Measurements from ENCODE around the gene ZNF892. TPM values are rescaled to one million over a fixed set of nuclear protein-coding genes. Genes with fewer than 3 reads are reported as not detected.

ZNF892 gene
- total RNA-seq, 4 donors from 2014 or later = 5.6 to 14.0 (median 7.7) TPM

DNA sequence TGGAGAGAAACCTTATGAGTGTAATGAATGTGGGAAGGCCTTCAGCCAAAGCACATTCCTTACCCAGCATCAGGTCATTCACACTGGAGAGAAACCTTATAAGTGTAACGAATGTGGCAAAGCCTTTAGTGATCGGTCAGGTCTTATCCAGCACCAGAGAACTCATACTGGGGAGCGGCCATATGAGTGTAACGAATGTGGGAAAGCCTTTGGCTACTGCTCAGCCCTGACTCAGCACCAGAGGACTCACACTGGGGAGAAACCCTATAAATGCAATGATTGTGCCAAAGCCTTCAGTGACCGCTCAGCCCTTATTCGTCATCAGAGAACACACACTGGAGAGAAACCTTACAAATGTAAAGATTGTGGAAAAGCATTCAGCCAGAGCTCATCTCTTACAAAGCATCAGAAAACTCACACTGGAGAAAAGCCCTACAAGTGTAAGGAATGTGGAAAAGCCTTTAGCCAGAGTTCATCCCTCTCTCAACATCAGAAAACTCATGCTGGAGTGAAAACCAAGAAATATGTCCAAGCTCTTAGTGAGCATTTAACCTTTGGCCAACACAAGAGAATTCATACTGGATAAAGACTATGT, 7.8 kb downstream of the ZNF892 start:
- no peaks in the 10 kb centered on the region for H3K4me1 ChIP-seq
- H3K36me3 ChIP-seq = peaks cover 18 to 100% of the 10 kb centered on the region in 2 donors
- H3K9me3 ChIP-seq = peaks cover 2 to 97% (median 11%) of the 10 kb centered on the region in 3 donors
- no peak for TF ChIP-seq POLR2AphosphoS5 (IDR thresholded peaks at IDR 0.05)
- TF ChIP-seq EP300 (IDR thresholded peaks at IDR 0.05) = no peak
- TF ChIP-seq CTCF (IDR thresholded peaks at IDR 0.05) = no peak
- no peak for TF ChIP-seq POLR2A (IDR thresholded peaks at IDR 0.05)
- no peak overlapping the region for H3K27ac ChIP-seq
- no peak overlapping the region for H3K4me3 ChIP-seq
- no peaks in the 10 kb centered on the region for H3K27me3 ChIP-seq
- no peak for ATAC-seq
- WGBS, 2 donors (ENCODE audit: low coverage in 1 of 2) = 95 to 98% methylated on average over 6 of the region's 6 CpGs

DNA sequence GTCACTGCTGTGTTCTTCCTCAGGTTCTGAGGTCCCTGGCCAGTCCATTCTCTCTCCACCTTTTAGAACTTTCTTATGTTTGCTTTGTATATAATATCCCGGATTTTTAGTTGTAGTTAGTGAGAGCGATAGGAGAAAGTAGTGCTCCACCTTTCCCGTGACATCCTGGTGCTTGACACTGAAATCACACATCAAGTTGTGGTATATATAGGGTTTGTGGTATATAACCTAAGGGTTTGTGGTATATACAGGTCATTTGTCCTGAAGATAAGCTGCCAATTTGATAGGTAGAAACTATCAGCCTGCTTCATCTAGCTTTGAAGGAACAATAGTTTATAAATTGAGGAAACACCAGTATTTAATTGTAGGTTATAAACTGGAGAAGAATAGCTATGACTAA, 13.1 kb downstream of the ZNF892 start:
- Histone ChIP-seq H3K9me3 (peaks cover 2 to 100% (median 7%) of the 10 kb centered on the region in 3 donors), H3K4me1 (no peaks in the 10 kb centered on the region), H3K27ac (no peak overlapping the region), H3K36me3 (peaks cover 0 to 99% of the 10 kb centered on the region in 2 donors), H3K27me3 (no peaks in the 10 kb centered on the region), H3K4me3 (no peak overlapping the region)
- WGBS, 2 donors (ENCODE audit: low coverage in 1 of 2) = 87 to 100% methylated on average over 2 to 3 of the region's 3 CpGs
- TF ChIP-seq POLR2AphosphoS5 (IDR thresholded peaks at IDR 0.05) (no peak), CTCF (IDR thresholded peaks at IDR 0.05) (no peak), POLR2A (IDR thresholded peaks at IDR 0.05) (no peak), EP300 (IDR thresholded peaks at IDR 0.05) (no peak)
- ATAC-seq = no peak

DNA sequence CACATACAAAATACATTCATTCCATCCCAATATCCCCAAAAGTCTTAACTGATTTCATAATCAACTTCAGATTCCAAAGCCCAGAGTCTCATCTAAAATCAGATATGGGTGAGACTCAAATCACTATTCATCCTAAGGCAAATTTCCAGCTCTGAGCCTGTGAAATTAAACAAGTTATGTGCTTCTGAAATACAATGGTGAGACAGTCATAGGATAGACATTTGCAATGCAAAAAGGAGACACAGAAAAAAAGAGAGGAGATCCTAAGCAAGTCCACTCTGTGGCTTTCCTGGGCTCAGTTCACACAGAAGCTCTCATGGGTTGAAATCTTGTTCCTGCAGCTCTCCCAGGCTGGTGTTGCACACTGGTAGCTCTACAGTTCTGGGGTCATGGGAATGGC, 18.3 kb downstream of the ZNF892 start:
- Histone ChIP-seq H3K4me1 (no peaks in the 10 kb centered on the region), H3K27me3 (no peaks in the 10 kb centered on the region), H3K4me3 (no peak overlapping the region), H3K9me3 (peaks cover 0 to 97% (median 0%) of the 10 kb centered on the region in 3 donors), H3K27ac (no peak overlapping the region), H3K36me3 (peaks cover 0 to 53% of the 10 kb centered on the region in 2 donors)
- TF ChIP-seq EP300 (IDR thresholded peaks at IDR 0.05) = no peak
- TF ChIP-seq CTCF (IDR thresholded peaks at IDR 0.05) = no peak
- no peak for TF ChIP-seq POLR2AphosphoS5 (IDR thresholded peaks at IDR 0.05)
- TF ChIP-seq POLR2A (IDR thresholded peaks at IDR 0.05) = no peak
- ATAC-seq = no peak

DNA sequence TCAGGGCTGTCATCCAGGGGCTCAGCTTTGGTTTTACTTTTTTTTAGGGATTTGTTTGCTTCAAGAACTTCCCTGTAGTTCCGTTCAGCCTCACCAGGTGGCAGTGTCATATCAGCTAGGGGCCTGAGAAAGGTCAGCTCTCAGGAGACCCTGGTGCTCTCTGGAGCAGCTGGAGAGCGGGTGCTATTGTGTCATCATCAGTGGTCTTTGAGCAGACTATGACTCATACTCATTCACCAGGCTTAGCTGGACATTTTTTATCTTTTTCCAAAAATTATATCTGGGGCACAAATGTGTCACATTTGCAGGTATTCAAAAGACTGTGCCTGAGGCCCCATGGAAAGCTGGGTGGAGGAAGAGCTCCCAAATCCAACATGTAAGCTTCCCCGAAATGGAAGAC, 24.4 kb downstream of the ZNF892 start:
- Histone ChIP-seq H3K36me3 (peaks cover 0 to 6% of the 10 kb centered on the region in 2 donors), H3K27me3 (no peaks in the 10 kb centered on the region), H3K9me3 (peaks cover 0 to 82% (median 0%) of the 10 kb centered on the region in 3 donors), H3K4me3 (no peak overlapping the region), H3K27ac (no peak overlapping the region), H3K4me1 (no peaks in the 10 kb centered on the region)
- ATAC-seq = no peak
- 56 to 88% methylated on average over 1 to 2 of the region's 3 CpGs for WGBS, 2 donors (ENCODE audit: low coverage in 1 of 2)
- TF ChIP-seq POLR2AphosphoS5 (IDR thresholded peaks at IDR 0.05) = no peak
- TF ChIP-seq CTCF (IDR thresholded peaks at IDR 0.05) = peak in 1 of 4 experiments; percentile 25
- TF ChIP-seq POLR2A (IDR thresholded peaks at IDR 0.05) = no peak
- no peak for TF ChIP-seq EP300 (IDR thresholded peaks at IDR 0.05)

GRCh38 chr2:95232232-95232631, 24.9 kb downstream of the ZNF892 start:
- H3K4me3 ChIP-seq = no peak overlapping the region
- TF ChIP-seq EP300 (IDR thresholded peaks at IDR 0.05) (no peak), POLR2AphosphoS5 (IDR thresholded peaks at IDR 0.05) (no peak), POLR2A (IDR thresholded peaks at IDR 0.05) (no peak), CTCF (IDR thresholded peaks at IDR 0.05) (no peak)
- H3K4me1 ChIP-seq = no peaks in the 10 kb centered on the region
- 83 to 88% methylated on average over 1 of the region's 1 CpG for WGBS, 2 donors (ENCODE audit: low coverage in 1 of 2)
- no peaks in the 10 kb centered on the region for H3K27me3 ChIP-seq
- H3K27ac ChIP-seq = no peak overlapping the region
- no peak for ATAC-seq
- peaks cover 0 to 6% of the 10 kb centered on the region in 2 donors for H3K36me3 ChIP-seq
- peaks cover 0 to 77% (median 0%) of the 10 kb centered on the region in 3 donors for H3K9me3 ChIP-seq

Data from gastroesophageal sphincter (tissue), 4 donors.